ENCODE measurements around the gene H2BK1. TPM values are rescaled to one million over a fixed set of nuclear protein-coding genes. Genes with fewer than 3 reads are reported as not detected.

Gene H2BK1
- total RNA-seq, 2 donors from 2014 or later, result not detected

DNA sequence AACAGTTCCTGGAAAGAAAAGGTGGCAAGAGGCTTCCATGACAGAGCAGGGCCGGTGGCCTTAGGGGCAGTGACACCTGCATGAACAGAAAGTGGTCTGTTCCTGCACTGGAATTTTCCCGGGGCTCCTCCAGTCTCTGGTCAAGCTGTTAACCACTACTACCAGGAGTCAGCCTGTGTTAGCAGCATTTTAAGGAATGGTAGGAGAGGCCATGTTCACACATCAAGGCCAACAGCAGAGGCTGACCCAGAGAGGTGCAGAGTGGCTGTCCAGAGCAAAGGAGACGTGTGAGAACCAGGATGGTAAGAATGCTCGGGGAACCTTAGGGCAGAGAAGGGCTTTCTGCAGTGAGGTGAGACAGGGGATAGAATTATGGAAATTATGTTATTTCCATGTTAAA is 8.5 kb downstream of the H2BK1 start:
- Histone ChIP-seq H3K36me3 (replicated peaks in 1 of 2; ENCODE audit: insufficient read depth in 1 of 2, low read depth in 2 of 2) (no peaks in the 10 kb centered on the region), H3K9me3 (no peaks in the 10 kb centered on the region), H3K27ac (no peak overlapping the region), H3K4me3 (no peak overlapping the region), H3K4me1 (no peaks in the 10 kb centered on the region), H3K27me3 (no peaks in the 10 kb centered on the region)
- TF ChIP-seq, protein P1, sequence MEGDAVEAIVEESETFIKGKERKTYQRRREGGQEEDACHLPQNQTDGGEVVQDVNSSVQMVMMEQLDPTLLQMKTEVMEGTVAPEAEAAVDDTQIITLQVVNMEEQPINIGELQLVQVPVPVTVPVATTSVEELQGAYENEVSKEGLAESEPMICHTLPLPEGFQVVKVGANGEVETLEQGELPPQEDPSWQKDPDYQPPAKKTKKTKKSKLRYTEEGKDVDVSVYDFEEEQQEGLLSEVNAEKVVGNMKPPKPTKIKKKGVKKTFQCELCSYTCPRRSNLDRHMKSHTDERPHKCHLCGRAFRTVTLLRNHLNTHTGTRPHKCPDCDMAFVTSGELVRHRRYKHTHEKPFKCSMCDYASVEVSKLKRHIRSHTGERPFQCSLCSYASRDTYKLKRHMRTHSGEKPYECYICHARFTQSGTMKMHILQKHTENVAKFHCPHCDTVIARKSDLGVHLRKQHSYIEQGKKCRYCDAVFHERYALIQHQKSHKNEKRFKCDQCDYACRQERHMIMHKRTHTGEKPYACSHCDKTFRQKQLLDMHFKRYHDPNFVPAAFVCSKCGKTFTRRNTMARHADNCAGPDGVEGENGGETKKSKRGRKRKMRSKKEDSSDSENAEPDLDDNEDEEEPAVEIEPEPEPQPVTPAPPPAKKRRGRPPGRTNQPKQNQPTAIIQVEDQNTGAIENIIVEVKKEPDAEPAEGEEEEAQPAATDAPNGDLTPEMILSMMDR (IDR thresholded peaks at IDR 0.05), result no peak
- no peak for TF ChIP-seq POLR2A (IDR thresholded peaks at IDR 0.05)
- WGBS, 2 donors, result 57 to 62% methylated on average over 4 of the region's 4 CpGs
- intact Hi-C loops (cut with DNase I), result no loop called here
- ATAC-seq, result no peak
- no peak for DNase-seq

DNA sequence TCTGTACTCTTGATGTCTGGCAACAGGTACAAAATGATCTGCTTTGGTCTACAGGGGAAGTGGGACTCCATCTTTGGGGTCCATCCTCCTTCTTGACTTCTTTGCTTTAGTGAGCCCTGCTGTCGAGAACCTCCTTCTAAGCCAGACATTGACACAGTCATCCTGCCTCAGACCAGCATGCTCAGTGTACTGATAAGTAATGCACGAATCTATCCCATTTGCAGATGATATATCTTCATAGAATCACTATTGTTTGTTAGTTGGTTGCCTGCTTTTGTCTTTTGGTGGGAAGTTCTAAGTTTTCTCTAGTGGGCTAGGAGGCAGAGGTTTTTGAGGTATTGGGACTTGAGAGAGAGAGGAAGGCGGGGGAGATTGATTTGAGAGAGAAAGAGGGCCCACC is 8.9 kb downstream of the H2BK1 start:
- intact Hi-C loops (cut with DNase I), result no loop called here
- no peak for TF ChIP-seq POLR2A (IDR thresholded peaks at IDR 0.05)
- TF ChIP-seq, protein P1 (IDR thresholded peaks at IDR 0.05), result no peak
- Histone ChIP-seq H3K9me3 (no peaks in the 10 kb centered on the region), H3K27ac (no peak overlapping the region), H3K4me3 (no peak overlapping the region), H3K36me3 (replicated peaks in 1 of 2; ENCODE audit: insufficient read depth in 1 of 2, low read depth in 2 of 2) (no peaks in the 10 kb centered on the region), H3K27me3 (no peaks in the 10 kb centered on the region), H3K4me1 (no peaks in the 10 kb centered on the region)
- ATAC-seq (no peak), DNase-seq (no peak)
- 59 to 70% methylated on average over 3 of the region's 3 CpGs for WGBS, 2 donors

GRCh38 chr7:151198945-151199848 is 11.1 kb downstream of the H2BK1 start:
- DNase-seq, result no peak
- no peak overlapping the region for H3K4me3 ChIP-seq
- H3K36me3 ChIP-seq (replicated peaks in 1 of 2; ENCODE audit: insufficient read depth in 1 of 2, low read depth in 2 of 2), result no peaks in the 10 kb centered on the region
- no peaks in the 10 kb centered on the region for H3K4me1 ChIP-seq
- intact Hi-C loops (cut with DNase I), result no loop called here
- TF ChIP-seq, protein P1 (IDR thresholded peaks at IDR 0.05), result no peak
- no peaks in the 10 kb centered on the region for H3K9me3 ChIP-seq
- no peaks in the 10 kb centered on the region for H3K27me3 ChIP-seq
- no peak for ATAC-seq
- 46 to 66% methylated on average over 24 to 30 of the region's 30 CpGs for WGBS, 2 donors
- H3K27ac ChIP-seq, result no peak overlapping the region

- intact Hi-C loops (cut with DNase I), result no loop called here
- H3K27me3 ChIP-seq, result no peaks in the 10 kb centered on the region
- H3K27ac ChIP-seq, result no peak overlapping the region
- H3K9me3 ChIP-seq, result no peaks in the 10 kb centered on the region
- no peak for ATAC-seq
- H3K4me3 ChIP-seq, result no peak overlapping the region
- DNase-seq, result no peak
- TF ChIP-seq POLR2A (IDR thresholded peaks at IDR 0.05), result no peak
- TF ChIP-seq, protein P1 (IDR thresholded peaks at IDR 0.05), result no peak
- no peaks in the 10 kb centered on the region for H3K4me1 ChIP-seq
- no peaks in the 10 kb centered on the region for H3K36me3 ChIP-seq (replicated peaks in 1 of 2; ENCODE audit: insufficient read depth in 1 of 2, low read depth in 2 of 2)
Measured at GRCh38 chr7:151197932-151198331, 12.4 kb downstream of the H2BK1 start.

Measured in body of pancreas (tissue), 4 donors.